Measurements from ENCODE around the gene KIF11. TPM values are rescaled to one million over a fixed set of nuclear protein-coding genes. Genes with fewer than 3 reads are reported as not detected.

The KIF11 gene
- total and polyA plus RNA-seq, 2 donors (not counting 3 experiments of a cell fraction or from before 2014, with no cell fraction given): 7.3 to 42.6 TPM

DNA sequence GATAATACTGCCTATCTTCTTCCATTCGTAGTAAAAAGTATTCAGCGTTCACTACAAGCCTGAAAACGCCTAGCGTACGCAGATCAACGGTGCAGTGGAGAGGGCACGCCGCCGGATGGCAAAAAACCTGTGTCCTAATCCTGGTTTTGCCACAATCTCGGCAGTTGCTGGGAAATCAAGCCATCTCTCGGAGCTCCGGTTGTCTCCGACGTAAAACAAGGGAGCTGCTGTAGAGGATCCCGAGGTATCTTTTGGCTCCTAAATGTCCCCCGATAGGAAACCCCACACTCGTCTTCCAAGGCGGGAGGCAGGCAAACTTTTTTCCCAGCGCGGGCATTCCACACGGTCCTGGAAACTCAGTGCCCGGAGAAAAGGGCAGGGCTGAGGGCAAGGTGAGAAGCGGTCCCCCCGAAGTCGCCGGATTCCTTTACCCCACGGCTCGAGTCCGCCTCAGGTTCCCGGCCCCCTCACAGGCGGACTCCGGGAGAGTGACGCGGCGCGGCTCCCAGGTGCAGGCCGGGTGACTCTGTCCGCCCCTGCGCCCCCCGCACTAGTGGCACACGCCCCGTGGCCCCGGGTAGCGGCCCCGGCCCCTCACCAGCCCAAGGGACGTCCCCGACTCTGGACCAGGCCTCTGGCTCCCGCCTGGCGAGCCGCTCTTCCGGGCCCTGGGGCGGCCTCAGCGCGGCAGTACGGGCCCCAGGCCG lies 19.7 kb upstream of the KIF11 start:
- peaks cover 40% of the 10 kb centered on the region for H3K79me2 ChIP-seq (ENCODE audit: control insufficient read depth, insufficient read depth, low read length)
- peaks cover 18% of the 10 kb centered on the region for H3K4me1 ChIP-seq (ENCODE audit: control insufficient read depth, extremely low read depth, insufficient read depth, low read length)
- H3K9me3 ChIP-seq (replicated peaks; ENCODE audit: control insufficient read depth, insufficient read depth, low read length): no peaks in the 10 kb centered on the region
- H3K27me3 ChIP-seq (ENCODE audit: control insufficient read depth in 2 of 2, insufficient read depth in 2 of 2, low read length in 2 of 2): no peaks in the 10 kb centered on the region
- TF ChIP-seq, protein P1, sequence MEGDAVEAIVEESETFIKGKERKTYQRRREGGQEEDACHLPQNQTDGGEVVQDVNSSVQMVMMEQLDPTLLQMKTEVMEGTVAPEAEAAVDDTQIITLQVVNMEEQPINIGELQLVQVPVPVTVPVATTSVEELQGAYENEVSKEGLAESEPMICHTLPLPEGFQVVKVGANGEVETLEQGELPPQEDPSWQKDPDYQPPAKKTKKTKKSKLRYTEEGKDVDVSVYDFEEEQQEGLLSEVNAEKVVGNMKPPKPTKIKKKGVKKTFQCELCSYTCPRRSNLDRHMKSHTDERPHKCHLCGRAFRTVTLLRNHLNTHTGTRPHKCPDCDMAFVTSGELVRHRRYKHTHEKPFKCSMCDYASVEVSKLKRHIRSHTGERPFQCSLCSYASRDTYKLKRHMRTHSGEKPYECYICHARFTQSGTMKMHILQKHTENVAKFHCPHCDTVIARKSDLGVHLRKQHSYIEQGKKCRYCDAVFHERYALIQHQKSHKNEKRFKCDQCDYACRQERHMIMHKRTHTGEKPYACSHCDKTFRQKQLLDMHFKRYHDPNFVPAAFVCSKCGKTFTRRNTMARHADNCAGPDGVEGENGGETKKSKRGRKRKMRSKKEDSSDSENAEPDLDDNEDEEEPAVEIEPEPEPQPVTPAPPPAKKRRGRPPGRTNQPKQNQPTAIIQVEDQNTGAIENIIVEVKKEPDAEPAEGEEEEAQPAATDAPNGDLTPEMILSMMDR (IDR thresholded peaks at IDR 0.05; ENCODE audit: extremely low read depth in 1 of 2, insufficient read depth in 1 of 2, low read depth in 1 of 2, low read length in 2 of 2): peak in 1 of 2 donors; percentile 3
- TF ChIP-seq, protein P2, sequence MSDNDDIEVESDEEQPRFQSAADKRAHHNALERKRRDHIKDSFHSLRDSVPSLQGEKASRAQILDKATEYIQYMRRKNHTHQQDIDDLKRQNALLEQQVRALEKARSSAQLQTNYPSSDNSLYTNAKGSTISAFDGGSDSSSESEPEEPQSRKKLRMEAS (IDR thresholded peaks at IDR 0.05; ENCODE audit: insufficient read depth, insufficient read length): no peak
- H3K27ac ChIP-seq (ENCODE audit: insufficient read depth, low read depth, low read length): peak overlapping the region; percentile 89
- ChIA-PET POLR2A (interaction anchor here (1.0 kb wide), 1 partner anchor 56 kb away, joined by 3 read pairs; no protein-coding TSS in a partner anchor), CTCF (interaction anchor here (1.0 to 7.9 kb wide), 16 partner anchors 8 to 117 kb away, joined by 3 to 182 read pairs (median 5); partner anchors contain the start of gene HHEX)
- DNase-seq (ENCODE audit: low read depth, low spot score) (peak; percentile 54), FAIRE-seq (peak; percentile 85)
- H4K20me1 ChIP-seq (replicated peaks; ENCODE audit: control insufficient read depth, extremely low read depth, insufficient read depth, low read length): no peaks in the 10 kb centered on the region
- no peaks in the 10 kb centered on the region for H3K9me1 ChIP-seq (replicated peaks; ENCODE audit: control insufficient read depth, extremely low read depth, insufficient read depth, low read length)
- peak overlapping the region; percentile 95 for H3K4me2 ChIP-seq (ENCODE audit: insufficient read depth, low read length)
- peak overlapping the region; percentile 93 for H3K9ac ChIP-seq (replicated peaks; ENCODE audit: extremely low read depth, insufficient read depth, low read length)
- peak overlapping the region; percentile 63 to 84 (median 68) for H3K4me3 ChIP-seq (replicated peaks in 1 of 3; ENCODE audit: insufficient read depth in 1 of 3, low read depth in 1 of 3, low read length in 3 of 3)
- dilution Hi-C loops (cut with MboI; ENCODE audit: extremely low pct_ligation_motif_present, low sequenced_read_pairs) (no loop called here), intact Hi-C loops (cut with micrococcal nuclease) (loop anchor here (1.0 to 10.0 kb wide), 3 partner anchors 116 to 488 kb away; partner anchors contain the start of gene HHEX)
- TSS peak; percentile 33 for BruUV-seq (replicated peaks)
- peaks cover 0 to 2% of the 10 kb centered on the region in 2 experiments for H3K36me3 ChIP-seq (ENCODE audit: control insufficient read depth in 2 of 2, extremely low read depth in 1 of 2, insufficient read depth in 2 of 2, low read length in 2 of 2)
- peak overlapping the region; percentile 92 for H2AFZ ChIP-seq (ENCODE audit: low read depth, low read length)

All from endothelial cell of umbilical vein (primary cell).